ENCODE measurements around the gene TMEM62. TPM values are rescaled to one million over a fixed set of nuclear protein-coding genes. Genes with fewer than 3 reads are reported as not detected.

The TMEM62 gene
- total and polyA plus RNA-seq, 10 of the 15 experiments (the other 5 are each of a cell fraction or from before 2014, with no cell fraction given), result 7.0 to 26.8 (median 14.9) TPM

GRCh38 chr15:43230640-43231115 is 97.3 kb downstream of the TMEM62 start:
- TF ChIP-seq ATF3 (IDR thresholded peaks at IDR 0.05; ENCODE audit: borderline replicate concordance, extremely low read depth, low read depth, low read length), result no peak
- no peak for TF ChIP-seq ESRRA (IDR thresholded peaks at IDR 0.05; ENCODE audit: low read length)
- TF ChIP-seq SREBF2 (IDR thresholded peaks at IDR 0.05; ENCODE audit: low read length), result no peak
- no peak for TF ChIP-seq FOXM1 (IDR thresholded peaks at IDR 0.05; ENCODE audit: low read depth, low read length)
- TF ChIP-seq ATF7 (IDR thresholded peaks at IDR 0.05; ENCODE audit: low read depth), result no peak
- TF ChIP-seq CBFB (IDR thresholded peaks at IDR 0.05; ENCODE audit: low read depth), result no peak
- no peak for TF ChIP-seq POLR2AphosphoS5 (IDR thresholded peaks at IDR 0.05; ENCODE audit: low read length)
- no peak for TF ChIP-seq TCF7 (IDR thresholded peaks at IDR 0.05; ENCODE audit: borderline replicate concordance)
- no peak for TF ChIP-seq MYC (IDR thresholded peaks at IDR 0.05; ENCODE audit: insufficient read depth, insufficient read length, insufficient replicate concordance, low read length, severe bottlenecking)
- TF ChIP-seq TAF1 (IDR thresholded peaks at IDR 0.05; ENCODE audit: borderline replicate concordance, low read depth, low read length), result no peak
- TF ChIP-seq, protein P1, sequence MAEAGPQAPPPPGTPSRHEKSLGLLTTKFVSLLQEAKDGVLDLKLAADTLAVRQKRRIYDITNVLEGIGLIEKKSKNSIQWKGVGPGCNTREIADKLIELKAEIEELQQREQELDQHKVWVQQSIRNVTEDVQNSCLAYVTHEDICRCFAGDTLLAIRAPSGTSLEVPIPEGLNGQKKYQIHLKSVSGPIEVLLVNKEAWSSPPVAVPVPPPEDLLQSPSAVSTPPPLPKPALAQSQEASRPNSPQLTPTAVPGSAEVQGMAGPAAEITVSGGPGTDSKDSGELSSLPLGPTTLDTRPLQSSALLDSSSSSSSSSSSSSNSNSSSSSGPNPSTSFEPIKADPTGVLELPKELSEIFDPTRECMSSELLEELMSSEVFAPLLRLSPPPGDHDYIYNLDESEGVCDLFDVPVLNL (IDR thresholded peaks at IDR 0.05; ENCODE audit: low read depth, low read length), result no peak
- no peak for TF ChIP-seq PAX5 (IDR thresholded peaks at IDR 0.05; ENCODE audit: borderline replicate concordance, low read depth, low read length)
- TF ChIP-seq NFYA (IDR thresholded peaks at IDR 0.05; ENCODE audit: borderline replicate concordance, low read depth, low read length), result no peak
- TF ChIP-seq, protein P2, sequence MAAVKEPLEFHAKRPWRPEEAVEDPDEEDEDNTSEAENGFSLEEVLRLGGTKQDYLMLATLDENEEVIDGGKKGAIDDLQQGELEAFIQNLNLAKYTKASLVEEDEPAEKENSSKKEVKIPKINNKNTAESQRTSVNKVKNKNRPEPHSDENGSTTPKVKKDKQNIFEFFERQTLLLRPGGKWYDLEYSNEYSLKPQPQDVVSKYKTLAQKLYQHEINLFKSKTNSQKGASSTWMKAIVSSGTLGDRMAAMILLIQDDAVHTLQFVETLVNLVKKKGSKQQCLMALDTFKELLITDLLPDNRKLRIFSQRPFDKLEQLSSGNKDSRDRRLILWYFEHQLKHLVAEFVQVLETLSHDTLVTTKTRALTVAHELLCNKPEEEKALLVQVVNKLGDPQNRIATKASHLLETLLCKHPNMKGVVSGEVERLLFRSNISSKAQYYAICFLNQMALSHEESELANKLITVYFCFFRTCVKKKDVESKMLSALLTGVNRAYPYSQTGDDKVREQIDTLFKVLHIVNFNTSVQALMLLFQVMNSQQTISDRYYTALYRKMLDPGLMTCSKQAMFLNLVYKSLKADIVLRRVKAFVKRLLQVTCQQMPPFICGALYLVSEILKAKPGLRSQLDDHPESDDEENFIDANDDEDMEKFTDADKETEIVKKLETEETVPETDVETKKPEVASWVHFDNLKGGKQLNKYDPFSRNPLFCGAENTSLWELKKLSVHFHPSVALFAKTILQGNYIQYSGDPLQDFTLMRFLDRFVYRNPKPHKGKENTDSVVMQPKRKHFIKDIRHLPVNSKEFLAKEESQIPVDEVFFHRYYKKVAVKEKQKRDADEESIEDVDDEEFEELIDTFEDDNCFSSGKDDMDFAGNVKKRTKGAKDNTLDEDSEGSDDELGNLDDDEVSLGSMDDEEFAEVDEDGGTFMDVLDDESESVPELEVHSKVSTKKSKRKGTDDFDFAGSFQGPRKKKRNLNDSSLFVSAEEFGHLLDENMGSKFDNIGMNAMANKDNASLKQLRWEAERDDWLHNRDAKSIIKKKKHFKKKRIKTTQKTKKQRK (IDR thresholded peaks at IDR 0.05; ENCODE audit: low read depth, low read length), result no peak
- TF ChIP-seq FOS (IDR thresholded peaks at IDR 0.05; ENCODE audit: borderline replicate concordance, extremely low read depth, insufficient read length), result no peak
- TF ChIP-seq RAD51 (IDR thresholded peaks at IDR 0.05), result no peak
- TF ChIP-seq TBL1XR1 (IDR thresholded peaks at IDR 0.05; ENCODE audit: low read depth, low read length), result no peak
- TF ChIP-seq TCF12 (IDR thresholded peaks at IDR 0.05; ENCODE audit: low read depth, low read length), result no peak
- ChIA-PET CTCF (interaction anchor here (1.1 to 13.4 kb wide), 4 partner anchors 23 to 54 kb away, joined by 3 to 518 read pairs (median 232); partner anchors contain the start of gene TGM5), SMC1A (ENCODE audit: uncharacterized antibody, unreplicated experiment) (interaction anchor here (0.8 to 12.9 kb wide), 6 partner anchors 17 to 55 kb away, joined by 3 to 311 read pairs (median 10); partner anchors contain the start of gene TGM5), POLR2A (interaction anchor here (0.7 to 1.1 kb wide), 4 partner anchors 20 to 1439 kb away, joined by 3 to 4 read pairs (median 4); no protein-coding TSS in a partner anchor), RAD21 (ENCODE audit: unreplicated experiment) (interaction anchor here (0.9 to 9.3 kb wide), 3 partner anchors 38 to 55 kb away, joined by 3 to 255 read pairs (median 5); partner anchors contain the start of gene TGM5)
- no peaks in the 10 kb centered on the region; a peak in 2 of 4 replicates for H3K36me3 ChIP-seq (ENCODE audit: control insufficient read depth in 2 of 2, insufficient read depth in 2 of 2, low read length in 1 of 2)
- no peak overlapping the region for H2AFZ ChIP-seq (ENCODE audit: control insufficient read depth, low read depth, low read length)
- BruUV-seq (replicated peaks), result no TSS peak
- in situ Hi-C loops (cut with MboI) (loop anchor here (10.0 kb wide), 1 partner anchor 54 kb away; no protein-coding TSS in a partner anchor), intact Hi-C loops (cut with micrococcal nuclease; ENCODE audit: unreplicated experiment) (no loop called here)
- H3K27ac ChIP-seq (ENCODE audit: control insufficient read depth, insufficient read depth), result no peak overlapping the region
- H3K9ac ChIP-seq (ENCODE audit: control insufficient read depth, insufficient read depth, low read length), result no peak overlapping the region
- no peak for ATAC-seq
- no peaks in the 10 kb centered on the region for H3K4me1 ChIP-seq (ENCODE audit: control insufficient read depth, insufficient read depth, low read length)
- WGBS (ENCODE audit: insufficient coverage, insufficient replicate concordance, low lambda C conversion rate, missing lambda C conversion rate), result 19% methylated on average over 2 of the region's 2 CpGs
- H3K9me3 ChIP-seq (replicated peaks; ENCODE audit: control insufficient read depth, insufficient read depth, low read length), result no peaks in the 10 kb centered on the region
- H3K4me3 ChIP-seq, result no peak overlapping the region
- no peak overlapping the region for H3K4me2 ChIP-seq (ENCODE audit: control insufficient read depth, insufficient read depth)
- H3K79me2 ChIP-seq (ENCODE audit: control insufficient read depth, insufficient read depth, low read length), result no peaks in the 10 kb centered on the region
- no peaks in the 10 kb centered on the region for H4K20me1 ChIP-seq (ENCODE audit: control insufficient read depth, insufficient read depth)
- no peaks in the 10 kb centered on the region for H3K27me3 ChIP-seq (replicated peaks in 1 of 2; ENCODE audit: control insufficient read depth in 2 of 2, insufficient read depth in 2 of 2, low read length in 1 of 2)
- FAIRE-seq, result no peak
- DNase-seq (ENCODE audit: low read depth, low spot score), result no peak

Measured in GM12878 (cell line).